Neutrophil (primary cell): Measurements from ENCODE around the gene RAD51B.

Experiments
- H3K27ac ChIP-seq: fragments of 200-600 bp; sonication (generic); 2 replicates; pipeline ENCODE4 v1.5.1; 2016; ENCODE audit warnings: mild to moderate bottlenecking, moderate library complexity
- H3K27me3 ChIP-seq: fragments of 200-600 bp; sonication (generic); 2 replicates; pipeline ENCODE4 v1.6.0; 2016; ENCODE audit warnings: mild to moderate bottlenecking
- H3K36me3 ChIP-seq: fragments of 200-600 bp; sonication (generic); 2 replicates; pipeline ENCODE4 v1.5.1; 2017
- H3K4me1 ChIP-seq, 2 experiments: fragments of 200-600 bp in 1 of 2; sonication (generic) in 1 of 2; 1 replicate in 1 of 2; 2 replicates in 1 of 2; pipeline versions ENCODE4 v1.5.1 to v1.6.1; 2013 to 2016; ENCODE audit warnings: low read depth in 1 of 2, low read length in 1 of 2, mild to moderate bottlenecking in 1 of 2, moderate library complexity in 1 of 2; ENCODE audit not compliant: control insufficient read depth in 1 of 2, insufficient read depth in 1 of 2
- H3K4me3 ChIP-seq, 2 experiments: fragments of 200-600 bp in 1 of 2; sonication (generic) in 1 of 2; 1 replicate in 1 of 2; 2 replicates in 1 of 2; pipeline ENCODE4 v1.5.1; 2013 to 2016; ENCODE audit warnings: low read depth in 1 of 2, low read length in 1 of 2, mild to moderate bottlenecking in 1 of 2, moderate library complexity in 1 of 2
- H3K9me3 ChIP-seq: fragments of 200-600 bp; sonication (generic); 2 replicates; pipeline ENCODE4 v1.5.1; 2016
- TF ChIP-seq, protein P1 (sequence below): fragments of 200-600 bp; sonication (generic); IDR thresholded peaks from 2 replicates; pipeline ENCODE4 v1.5.1; 2016; ENCODE audit warnings: antibody characterized with exemption

RAD51B gene

DNA sequence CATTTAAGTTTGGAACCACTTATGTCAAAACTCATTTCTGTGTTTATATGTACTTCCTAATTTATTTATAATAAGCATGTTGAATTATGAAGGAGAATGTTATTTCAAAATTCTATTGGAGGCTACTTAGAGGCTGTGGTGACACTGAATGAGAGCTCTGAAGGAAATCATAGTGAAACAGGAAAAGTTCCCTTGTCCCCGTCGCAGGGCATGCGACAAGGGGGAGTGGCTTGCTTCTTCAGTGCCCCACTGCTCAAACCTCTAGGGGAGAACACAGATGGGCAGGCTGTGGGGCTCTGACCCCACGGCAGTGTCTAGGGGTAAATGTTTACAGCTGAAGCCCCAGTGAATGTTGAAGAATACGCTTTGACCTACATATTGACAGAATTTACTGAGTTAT, 261.9 kb downstream of the RAD51B start:
- Histone ChIP-seq H3K27ac (no peak overlapping the region), H3K27me3 (no peaks in the 10 kb centered on the region), H3K4me1 (no peaks in the 10 kb centered on the region), H3K4me3 (no peak overlapping the region), H3K9me3 (no peaks in the 10 kb centered on the region), H3K36me3 (no peaks in the 10 kb centered on the region)
- TF ChIP-seq, protein P1, sequence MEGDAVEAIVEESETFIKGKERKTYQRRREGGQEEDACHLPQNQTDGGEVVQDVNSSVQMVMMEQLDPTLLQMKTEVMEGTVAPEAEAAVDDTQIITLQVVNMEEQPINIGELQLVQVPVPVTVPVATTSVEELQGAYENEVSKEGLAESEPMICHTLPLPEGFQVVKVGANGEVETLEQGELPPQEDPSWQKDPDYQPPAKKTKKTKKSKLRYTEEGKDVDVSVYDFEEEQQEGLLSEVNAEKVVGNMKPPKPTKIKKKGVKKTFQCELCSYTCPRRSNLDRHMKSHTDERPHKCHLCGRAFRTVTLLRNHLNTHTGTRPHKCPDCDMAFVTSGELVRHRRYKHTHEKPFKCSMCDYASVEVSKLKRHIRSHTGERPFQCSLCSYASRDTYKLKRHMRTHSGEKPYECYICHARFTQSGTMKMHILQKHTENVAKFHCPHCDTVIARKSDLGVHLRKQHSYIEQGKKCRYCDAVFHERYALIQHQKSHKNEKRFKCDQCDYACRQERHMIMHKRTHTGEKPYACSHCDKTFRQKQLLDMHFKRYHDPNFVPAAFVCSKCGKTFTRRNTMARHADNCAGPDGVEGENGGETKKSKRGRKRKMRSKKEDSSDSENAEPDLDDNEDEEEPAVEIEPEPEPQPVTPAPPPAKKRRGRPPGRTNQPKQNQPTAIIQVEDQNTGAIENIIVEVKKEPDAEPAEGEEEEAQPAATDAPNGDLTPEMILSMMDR: no peak

DNA sequence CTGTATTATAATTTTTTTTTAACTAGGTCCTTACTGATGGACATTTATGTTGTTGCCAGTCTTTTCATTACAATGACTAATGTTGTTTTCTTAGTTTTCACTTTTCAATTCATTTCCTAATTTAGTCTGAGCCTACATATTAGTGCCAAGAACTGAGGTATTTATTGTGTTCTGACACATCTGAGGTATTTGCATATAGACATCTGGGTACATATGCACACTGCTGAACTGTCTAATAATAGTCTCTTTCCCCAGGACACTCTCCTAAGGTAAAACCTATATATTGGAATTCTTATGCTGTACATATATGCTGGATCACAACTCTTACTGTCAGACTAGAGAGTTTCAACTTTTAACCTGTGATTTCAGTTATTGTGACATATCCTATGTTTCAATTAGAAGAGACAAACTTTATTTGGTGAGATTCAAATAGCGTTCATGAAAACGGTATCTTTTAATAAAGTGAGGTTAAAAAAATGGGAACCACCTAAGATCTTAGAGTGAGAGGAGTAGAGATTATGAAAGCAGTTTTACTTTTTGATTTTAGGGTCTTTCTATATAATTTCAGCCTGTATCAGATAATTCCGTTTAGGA, 263.2 kb downstream of the RAD51B start:
- Histone ChIP-seq H3K9me3 (no peaks in the 10 kb centered on the region), H3K36me3 (no peaks in the 10 kb centered on the region), H3K27me3 (no peaks in the 10 kb centered on the region), H3K4me1 (no peaks in the 10 kb centered on the region), H3K4me3 (no peak overlapping the region), H3K27ac (no peak overlapping the region)
- TF ChIP-seq, protein P1: no peak

DNA sequence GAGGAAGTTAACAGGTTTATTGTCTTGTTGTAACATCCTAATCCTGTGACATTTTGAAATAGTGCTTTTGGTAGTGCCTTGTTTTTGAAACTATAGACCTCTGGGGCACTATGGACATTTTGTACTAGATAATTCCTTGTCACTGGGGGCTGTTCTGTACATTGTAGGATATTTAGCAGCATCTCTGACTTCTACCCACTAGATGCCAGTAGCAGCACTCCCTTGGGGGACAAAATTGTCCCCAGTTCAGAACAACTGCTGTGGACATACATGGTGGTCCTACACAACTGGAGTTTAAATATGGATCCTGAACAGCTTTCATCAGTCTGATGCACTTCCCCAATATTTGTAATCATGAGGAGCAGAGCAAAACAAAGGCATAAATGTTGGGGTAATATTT, 264.7 kb downstream of the RAD51B start:
- H3K27ac ChIP-seq: no peak overlapping the region
- no peaks in the 10 kb centered on the region for H3K4me1 ChIP-seq
- H3K4me3 ChIP-seq: no peak overlapping the region
- no peaks in the 10 kb centered on the region for H3K9me3 ChIP-seq
- TF ChIP-seq, protein P1: no peak
- no peaks in the 10 kb centered on the region for H3K36me3 ChIP-seq
- no peaks in the 10 kb centered on the region for H3K27me3 ChIP-seq

DNA sequence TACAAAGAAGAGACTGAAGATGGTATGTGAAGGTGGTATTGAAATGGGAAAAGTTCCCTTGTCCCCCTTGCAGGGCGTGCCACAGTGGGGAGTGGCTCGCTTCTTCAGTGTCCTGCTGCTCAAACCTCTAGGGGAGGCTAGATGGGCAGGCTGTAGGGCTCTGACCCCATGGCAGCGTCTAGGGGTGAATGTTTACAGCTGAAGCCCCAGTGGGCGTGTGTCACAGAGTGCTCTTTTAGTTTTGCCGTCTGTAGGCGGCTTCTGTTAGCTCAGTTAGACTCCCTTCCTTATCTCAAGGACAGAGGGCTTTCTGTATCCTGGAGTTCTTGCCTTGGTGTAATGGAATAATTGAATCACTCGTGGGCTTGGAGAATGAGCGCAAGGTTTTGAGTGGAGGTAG, 266.2 kb downstream of the RAD51B start:
- TF ChIP-seq, protein P1: no peak
- Histone ChIP-seq H3K4me3 (no peak overlapping the region), H3K4me1 (no peaks in the 10 kb centered on the region), H3K27me3 (no peaks in the 10 kb centered on the region), H3K9me3 (no peaks in the 10 kb centered on the region), H3K27ac (no peak overlapping the region), H3K36me3 (no peaks in the 10 kb centered on the region)

DNA sequence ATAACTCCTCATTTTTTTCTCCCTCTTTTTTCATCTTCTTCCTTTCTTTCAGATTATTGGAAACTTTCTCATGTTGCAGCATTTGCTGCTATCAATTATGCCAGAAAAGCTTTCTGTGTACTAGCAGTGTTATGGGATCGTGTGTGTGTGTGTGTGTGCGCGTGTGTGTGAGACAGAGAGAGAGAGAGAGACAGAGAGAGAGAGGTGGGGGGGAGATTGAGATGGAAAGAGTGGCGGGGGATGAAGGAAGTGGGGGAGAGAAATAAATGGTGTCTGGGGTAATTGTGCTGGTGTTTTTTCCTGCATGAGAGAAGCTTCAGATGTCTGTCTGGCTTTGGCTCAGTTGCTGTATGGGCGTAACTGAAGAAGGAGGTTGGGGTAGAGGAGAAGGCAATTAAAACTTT, 268.9 kb downstream of the RAD51B start:
- H3K36me3 ChIP-seq: no peaks in the 10 kb centered on the region
- H3K27ac ChIP-seq: no peak overlapping the region
- no peaks in the 10 kb centered on the region for H3K9me3 ChIP-seq
- no peaks in the 10 kb centered on the region for H3K27me3 ChIP-seq
- TF ChIP-seq, protein P1: no peak
- no peak overlapping the region for H3K4me3 ChIP-seq
- no peaks in the 10 kb centered on the region for H3K4me1 ChIP-seq
